C4-2B (cell line): ENCODE data around the gene PDLIM1.
"Not testable (repeated sequence)": the region's sequence is repeated elsewhere in the genome, so short reads cannot be mapped to it uniquely, and the experiment has no call there.

ENCODE experiments used
- H3K27ac ChIP-seq: fragments of 450-650 bp; 2 replicates; pipeline ENCODE4 v1.5.1; 2017
- ZFX ChIP-seq: fragments of 450-650 bp; IDR thresholded peaks from 2 replicates; pipeline ENCODE4 v1.6.1; 2017
- TF ChIP-seq, protein P1 (sequence below): fragments of 450-650 bp; conservative IDR thresholded peaks from 2 replicates; pipeline ENCODE4 v1.5.1; 2017; ENCODE audit warnings: mild to moderate bottlenecking

Gene PDLIM1

DNA sequence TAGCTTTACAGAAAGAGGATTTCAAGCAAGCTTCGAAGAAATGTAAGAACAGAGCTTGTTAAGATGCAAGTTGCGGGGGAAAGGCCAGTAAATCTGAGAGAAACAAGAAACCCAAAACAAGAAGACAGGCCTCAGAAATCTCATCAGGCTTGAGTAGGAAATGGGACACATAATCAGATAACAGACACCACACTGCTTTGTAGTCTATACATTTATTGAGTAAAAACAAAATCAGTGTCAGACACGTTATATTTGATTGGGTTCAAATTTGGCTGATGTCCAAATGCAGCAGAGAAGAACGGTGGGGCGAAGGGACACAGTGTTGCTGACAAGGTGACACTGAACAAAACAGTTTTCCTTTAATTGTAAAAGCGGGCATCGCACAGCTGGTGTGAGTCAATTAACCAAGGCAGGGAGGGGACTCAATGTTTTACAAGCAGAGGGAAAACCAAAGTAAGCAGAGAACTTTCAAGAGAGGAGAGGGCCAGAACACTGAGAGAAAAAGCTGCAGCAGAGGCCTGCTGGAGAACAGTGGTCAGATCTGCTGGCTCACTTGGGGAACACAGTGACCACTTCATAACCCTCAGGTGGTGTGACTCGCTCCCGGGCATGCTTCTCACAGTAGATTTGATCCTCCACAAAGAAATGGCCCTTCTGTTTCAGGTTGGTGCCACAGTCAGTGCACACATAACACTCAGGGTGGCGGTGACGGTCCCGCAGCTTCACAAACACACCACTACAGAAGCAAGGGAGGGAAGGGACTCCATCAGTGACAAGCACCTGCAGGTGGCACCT is 53.2 kb downstream of the PDLIM1 start:
- TF ChIP-seq, protein P1, sequence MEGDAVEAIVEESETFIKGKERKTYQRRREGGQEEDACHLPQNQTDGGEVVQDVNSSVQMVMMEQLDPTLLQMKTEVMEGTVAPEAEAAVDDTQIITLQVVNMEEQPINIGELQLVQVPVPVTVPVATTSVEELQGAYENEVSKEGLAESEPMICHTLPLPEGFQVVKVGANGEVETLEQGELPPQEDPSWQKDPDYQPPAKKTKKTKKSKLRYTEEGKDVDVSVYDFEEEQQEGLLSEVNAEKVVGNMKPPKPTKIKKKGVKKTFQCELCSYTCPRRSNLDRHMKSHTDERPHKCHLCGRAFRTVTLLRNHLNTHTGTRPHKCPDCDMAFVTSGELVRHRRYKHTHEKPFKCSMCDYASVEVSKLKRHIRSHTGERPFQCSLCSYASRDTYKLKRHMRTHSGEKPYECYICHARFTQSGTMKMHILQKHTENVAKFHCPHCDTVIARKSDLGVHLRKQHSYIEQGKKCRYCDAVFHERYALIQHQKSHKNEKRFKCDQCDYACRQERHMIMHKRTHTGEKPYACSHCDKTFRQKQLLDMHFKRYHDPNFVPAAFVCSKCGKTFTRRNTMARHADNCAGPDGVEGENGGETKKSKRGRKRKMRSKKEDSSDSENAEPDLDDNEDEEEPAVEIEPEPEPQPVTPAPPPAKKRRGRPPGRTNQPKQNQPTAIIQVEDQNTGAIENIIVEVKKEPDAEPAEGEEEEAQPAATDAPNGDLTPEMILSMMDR: no peak
- no peak overlapping the region for H3K27ac ChIP-seq

DNA sequence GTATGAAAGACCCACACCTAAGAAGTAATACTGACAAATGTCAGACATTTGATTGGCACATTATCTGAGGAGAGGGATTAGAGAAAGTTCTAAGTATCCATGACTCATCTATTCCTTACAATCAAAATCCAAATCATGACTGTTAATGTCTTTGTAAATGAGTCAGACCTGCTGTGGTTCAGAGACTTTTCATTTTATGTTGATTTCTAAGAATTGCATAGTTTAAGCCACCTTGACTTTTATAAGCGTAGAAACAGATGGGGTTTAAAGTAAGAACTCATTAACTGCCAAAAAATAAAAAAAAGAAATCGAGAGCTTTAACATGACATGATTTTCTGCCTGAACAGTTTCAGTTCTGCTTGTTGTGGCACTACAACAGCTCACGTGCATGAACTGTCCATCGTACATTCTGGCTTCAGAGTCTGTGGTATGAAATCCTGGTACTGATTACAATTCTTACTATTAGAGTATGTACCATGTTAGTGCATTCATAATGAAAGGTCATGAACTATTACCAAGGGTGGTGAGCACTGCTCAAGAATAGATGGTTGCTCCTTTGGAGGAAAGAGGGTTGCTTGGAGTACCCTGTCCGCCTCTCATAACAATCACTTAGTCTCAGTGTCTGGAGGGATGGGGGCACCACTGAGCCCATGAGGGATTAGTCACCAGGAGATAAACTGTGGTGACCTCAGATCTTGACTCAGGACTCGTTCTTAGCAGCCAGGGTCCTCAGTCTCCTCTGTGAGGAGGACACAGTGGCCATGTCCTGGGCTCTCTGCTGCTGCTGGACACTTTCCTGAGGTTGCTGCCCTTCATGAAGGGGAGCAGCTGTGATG is 54.5 kb downstream of the PDLIM1 start:
- TF ChIP-seq, protein P1: no peak
- no peak for TF ChIP-seq ZFX
- H3K27ac ChIP-seq: no peak overlapping the region

DNA sequence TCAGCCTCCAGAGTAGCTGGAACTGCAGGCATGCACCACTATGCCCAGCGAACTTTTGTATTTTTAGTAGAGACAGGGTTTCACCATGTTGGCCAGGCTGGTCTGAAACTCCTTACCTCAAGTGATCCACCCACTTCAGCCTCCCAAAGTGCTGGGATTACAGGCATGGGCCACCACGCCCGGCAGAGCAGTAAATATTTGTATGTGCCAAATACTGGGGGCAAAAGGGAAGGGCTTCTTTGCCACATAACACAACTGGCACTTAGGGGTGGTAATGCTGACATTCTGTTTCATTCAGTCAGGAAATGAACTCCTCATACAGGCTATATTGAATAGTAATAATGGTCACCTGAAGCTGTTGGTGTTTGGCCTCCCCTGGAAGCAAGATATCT is 55.1 kb downstream of the PDLIM1 start:
- TF ChIP-seq, protein P1: no peak
- TF ChIP-seq ZFX: no peak
- H3K27ac ChIP-seq: no peak overlapping the region

DNA sequence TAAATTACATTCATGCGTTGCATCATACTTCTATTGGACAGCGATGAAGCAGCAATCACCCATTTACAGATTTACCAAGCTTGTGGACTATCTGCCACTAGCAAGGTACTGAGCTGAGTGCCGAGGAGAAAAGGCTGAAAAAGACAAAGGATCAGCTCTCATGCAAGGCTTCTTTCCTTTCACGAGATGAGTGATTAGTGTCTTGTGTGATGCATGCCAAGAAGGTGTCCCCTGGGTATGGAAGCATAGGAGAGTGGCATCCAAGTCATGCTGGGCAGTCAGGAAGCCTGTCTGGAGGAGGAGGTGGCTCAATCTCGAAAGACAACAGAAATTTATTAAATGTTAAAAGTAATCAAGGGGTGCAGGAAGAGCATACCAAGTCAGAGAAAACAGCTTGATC is 55.9 kb downstream of the PDLIM1 start:
- H3K27ac ChIP-seq: no peak overlapping the region

DNA sequence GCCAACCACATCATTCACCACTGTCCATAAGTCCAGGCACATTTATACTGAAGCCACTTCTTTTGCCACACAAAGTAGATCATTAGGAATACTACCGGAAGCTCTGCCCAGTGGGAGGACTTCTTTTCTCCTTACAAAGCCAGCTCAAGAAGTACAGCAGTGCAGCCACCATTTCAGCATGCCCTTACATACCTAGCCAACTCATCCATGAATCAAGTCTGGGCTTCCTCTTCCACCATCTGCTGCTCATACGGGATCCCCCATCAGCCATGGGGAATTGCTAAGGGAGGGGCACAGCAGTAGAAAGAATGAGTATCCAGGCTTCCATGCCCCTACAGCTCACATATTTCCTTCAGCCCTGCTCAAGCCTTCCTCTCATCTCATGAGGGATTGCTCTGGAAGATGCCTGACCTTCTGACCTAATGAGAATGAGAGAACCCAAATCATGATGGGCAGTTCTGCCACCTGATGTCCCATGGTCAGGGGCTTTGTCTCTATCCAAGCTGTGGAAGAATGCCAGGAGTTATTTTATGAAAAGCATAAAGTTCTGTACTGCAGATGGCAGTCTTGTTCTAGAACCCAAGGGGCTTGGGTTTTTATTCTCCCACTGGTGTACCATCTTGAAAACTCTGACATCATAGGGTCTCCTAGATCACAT is 57.3 kb downstream of the PDLIM1 start:
- no peak overlapping the region for H3K27ac ChIP-seq
- TF ChIP-seq, protein P1: no peak
- no peak for TF ChIP-seq ZFX

More for the DNA sequence above, 55.9 kb downstream of the PDLIM1 start:
- TF ChIP-seq ZFX: no peak
- TF ChIP-seq, protein P1: no peak

DNA sequence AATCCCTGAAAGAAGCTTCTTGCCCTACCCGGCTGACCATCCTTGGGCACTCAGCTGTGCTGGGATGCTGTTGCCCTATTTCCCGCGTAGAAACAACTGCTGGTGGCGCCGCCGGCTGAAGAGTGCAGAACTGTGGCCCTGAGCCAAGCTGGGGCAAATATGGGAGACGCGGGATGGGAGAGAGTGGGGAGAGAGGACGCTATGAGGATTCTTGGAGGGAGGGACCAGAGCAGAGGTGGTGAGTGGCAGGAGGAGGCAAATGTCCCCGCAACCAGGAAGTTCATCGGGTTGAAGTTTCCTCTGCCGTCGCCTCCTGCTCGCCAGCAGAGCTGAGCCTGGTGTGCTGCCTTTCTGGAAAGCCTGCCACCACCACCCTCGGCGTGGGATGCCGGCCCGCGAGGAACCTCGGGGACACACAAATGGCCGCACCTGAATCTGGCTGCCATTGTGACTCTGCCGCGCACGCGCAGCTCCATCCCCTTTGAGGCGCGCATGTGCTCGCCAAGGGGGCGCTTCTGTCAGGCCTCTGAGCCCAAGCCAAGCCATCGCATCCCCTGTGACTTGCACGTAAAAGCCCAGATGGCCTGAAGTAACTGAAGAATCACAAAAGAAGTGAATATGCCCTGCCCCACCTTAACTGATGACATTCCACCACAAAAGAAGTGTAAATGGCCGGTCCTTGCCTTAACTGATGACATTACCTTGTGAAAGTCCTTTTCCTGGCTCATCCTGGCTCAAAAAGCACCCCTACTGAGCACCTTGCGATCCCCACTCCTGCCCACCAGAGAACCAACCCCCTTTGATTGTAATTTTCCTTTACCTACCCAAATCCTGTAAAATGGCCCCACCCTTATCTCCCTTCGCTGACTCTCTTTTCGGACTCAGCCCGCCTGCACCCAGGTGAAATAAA is 59.9 kb downstream of the PDLIM1 start:
- H3K27ac ChIP-seq: not testable (repeated sequence)
